Activated CD8-positive, alpha-beta memory T cell treated with anti-CD3 and anti-CD28 coated beads for 36 hours (primary cell): ENCODE data around the gene BTLA. TPM values are rescaled to one million over a fixed set of nuclear protein-coding genes. Genes with fewer than 3 reads are reported as not detected.

Experiments used
- total RNA-seq, 2 experiments: library from RNA; stranded (reverse); gene quantifications; one replicate each; pipeline ENCODE4 v1.2.3, GENCODE V29; 2021

Gene BTLA
- total RNA-seq, 2 experiments from 2014 or later, result 14.4 to 15.6 TPM

Other genes starting within 250 kb of the BTLA start
- gene SLC9C1, start 205.3 kb downstream of the BTLA start, total RNA-seq, result not detected
- gene CD200, start 166.3 kb downstream of the BTLA start, total RNA-seq, result 10 to 100 TPM; 25.1 to 29.0 TPM
- gene ATG3, start 62.5 kb upstream of the BTLA start, total RNA-seq, result 10 to 100 TPM; 73.8 to 75.3 TPM
- 10 to 100 TPM; 17.9 to 19.8 TPM for gene SLC35A5, start 62.6 kb upstream of the BTLA start, total RNA-seq
- gene CCDC80, start 141.7 kb upstream of the BTLA start, total RNA-seq, result not detected